ENCODE measurements around the gene CDT1.

DNA sequence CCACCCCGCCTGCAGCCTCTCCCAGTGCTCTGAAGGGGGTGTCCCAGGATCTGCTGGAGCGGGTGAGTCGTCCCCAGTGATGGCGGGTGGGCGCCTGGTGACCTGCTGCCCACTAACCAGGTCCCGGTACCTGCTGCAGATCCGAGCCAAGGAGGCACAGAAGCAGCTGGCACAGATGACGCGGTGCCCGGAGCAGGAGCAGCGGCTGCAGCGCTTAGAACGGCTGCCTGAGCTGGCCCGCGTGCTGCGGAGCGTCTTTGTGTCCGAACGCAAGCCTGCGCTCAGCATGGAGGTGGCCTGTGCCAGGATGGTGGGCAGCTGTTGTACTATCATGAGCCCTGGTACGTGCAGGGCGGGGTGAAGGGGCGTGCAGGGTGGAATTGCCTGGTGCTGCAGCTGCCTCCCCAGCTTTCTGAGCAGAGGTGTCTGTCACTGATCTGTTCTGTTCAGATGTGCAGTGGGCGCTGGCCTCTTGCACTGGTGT is 3.6 kb downstream of the CDT1 start:
- TF ChIP-seq, protein P1, sequence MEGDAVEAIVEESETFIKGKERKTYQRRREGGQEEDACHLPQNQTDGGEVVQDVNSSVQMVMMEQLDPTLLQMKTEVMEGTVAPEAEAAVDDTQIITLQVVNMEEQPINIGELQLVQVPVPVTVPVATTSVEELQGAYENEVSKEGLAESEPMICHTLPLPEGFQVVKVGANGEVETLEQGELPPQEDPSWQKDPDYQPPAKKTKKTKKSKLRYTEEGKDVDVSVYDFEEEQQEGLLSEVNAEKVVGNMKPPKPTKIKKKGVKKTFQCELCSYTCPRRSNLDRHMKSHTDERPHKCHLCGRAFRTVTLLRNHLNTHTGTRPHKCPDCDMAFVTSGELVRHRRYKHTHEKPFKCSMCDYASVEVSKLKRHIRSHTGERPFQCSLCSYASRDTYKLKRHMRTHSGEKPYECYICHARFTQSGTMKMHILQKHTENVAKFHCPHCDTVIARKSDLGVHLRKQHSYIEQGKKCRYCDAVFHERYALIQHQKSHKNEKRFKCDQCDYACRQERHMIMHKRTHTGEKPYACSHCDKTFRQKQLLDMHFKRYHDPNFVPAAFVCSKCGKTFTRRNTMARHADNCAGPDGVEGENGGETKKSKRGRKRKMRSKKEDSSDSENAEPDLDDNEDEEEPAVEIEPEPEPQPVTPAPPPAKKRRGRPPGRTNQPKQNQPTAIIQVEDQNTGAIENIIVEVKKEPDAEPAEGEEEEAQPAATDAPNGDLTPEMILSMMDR (IDR thresholded peaks at IDR 0.05 in 8 of 11, conservative IDR thresholded peaks at IDR 0.05 in 3 of 11), result no peak
- TF ChIP-seq POLR2AphosphoS5 (IDR thresholded peaks at IDR 0.05), result peak in 2 of 3 donors; percentile 32 to 62

Data from spleen (tissue), 7 donors.